ENCODE results near the gene INPP5B. TPM values are rescaled to one million over a fixed set of nuclear protein-coding genes. Genes with fewer than 3 reads are reported as not detected.
A peak's percentile ranks its signal among the peaks of the same experiment; 100 is the strongest.

INPP5B gene
- total and polyA plus RNA-seq, 2 of the 13 experiments (the other 11 are each of a cell fraction or from before 2014, with no cell fraction given) = 9.0 to 9.8 TPM

- TF ChIP-seq, protein P1, sequence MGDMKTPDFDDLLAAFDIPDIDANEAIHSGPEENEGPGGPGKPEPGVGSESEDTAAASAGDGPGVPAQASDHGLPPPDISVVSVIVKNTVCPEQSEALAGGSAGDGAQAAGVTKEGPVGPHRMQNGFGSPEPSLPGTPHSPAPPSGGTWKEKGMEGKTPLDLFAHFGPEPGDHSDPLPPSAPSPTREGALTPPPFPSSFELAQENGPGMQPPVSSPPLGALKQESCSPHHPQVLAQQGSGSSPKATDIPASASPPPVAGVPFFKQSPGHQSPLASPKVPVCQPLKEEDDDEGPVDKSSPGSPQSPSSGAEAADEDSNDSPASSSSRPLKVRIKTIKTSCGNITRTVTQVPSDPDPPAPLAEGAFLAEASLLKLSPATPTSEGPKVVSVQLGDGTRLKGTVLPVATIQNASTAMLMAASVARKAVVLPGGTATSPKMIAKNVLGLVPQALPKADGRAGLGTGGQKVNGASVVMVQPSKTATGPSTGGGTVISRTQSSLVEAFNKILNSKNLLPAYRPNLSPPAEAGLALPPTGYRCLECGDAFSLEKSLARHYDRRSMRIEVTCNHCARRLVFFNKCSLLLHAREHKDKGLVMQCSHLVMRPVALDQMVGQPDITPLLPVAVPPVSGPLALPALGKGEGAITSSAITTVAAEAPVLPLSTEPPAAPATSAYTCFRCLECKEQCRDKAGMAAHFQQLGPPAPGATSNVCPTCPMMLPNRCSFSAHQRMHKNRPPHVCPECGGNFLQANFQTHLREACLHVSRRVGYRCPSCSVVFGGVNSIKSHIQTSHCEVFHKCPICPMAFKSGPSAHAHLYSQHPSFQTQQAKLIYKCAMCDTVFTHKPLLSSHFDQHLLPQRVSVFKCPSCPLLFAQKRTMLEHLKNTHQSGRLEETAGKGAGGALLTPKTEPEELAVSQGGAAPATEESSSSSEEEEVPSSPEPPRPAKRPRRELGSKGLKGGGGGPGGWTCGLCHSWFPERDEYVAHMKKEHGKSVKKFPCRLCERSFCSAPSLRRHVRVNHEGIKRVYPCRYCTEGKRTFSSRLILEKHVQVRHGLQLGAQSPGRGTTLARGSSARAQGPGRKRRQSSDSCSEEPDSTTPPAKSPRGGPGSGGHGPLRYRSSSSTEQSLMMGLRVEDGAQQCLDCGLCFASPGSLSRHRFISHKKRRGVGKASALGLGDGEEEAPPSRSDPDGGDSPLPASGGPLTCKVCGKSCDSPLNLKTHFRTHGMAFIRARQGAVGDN (CRISPR knock-in tag; IDR thresholded peaks at IDR 0.05) = no peak
- TF ChIP-seq ZNF574 (CRISPR knock-in tag; IDR thresholded peaks at IDR 0.05) (no peak), DMAP1 (CRISPR knock-in tag; IDR thresholded peaks at IDR 0.05) (no peak), PRDM10 (CRISPR knock-in tag; IDR thresholded peaks at IDR 0.05; ENCODE audit: low read depth) (peak; percentile 76; the same call in 1 of the 2 replicates), FOXK2 (IDR thresholded peaks at IDR 0.05) (no peak), STAT5B (CRISPR knock-in tag; IDR thresholded peaks at IDR 0.05) (no peak), ZNF274 (CRISPR knock-in tag; IDR thresholded peaks at IDR 0.05) (no peak), ZNF558 (CRISPR knock-in tag; IDR thresholded peaks at IDR 0.05; ENCODE audit: borderline replicate concordance) (no peak), HNF4A (CRISPR knock-in tag; IDR thresholded peaks at IDR 0.05) (no peak), ZNF432 (CRISPR knock-in tag; IDR thresholded peaks at IDR 0.05; ENCODE audit: borderline replicate concordance) (no peak)
Measured at GRCh38 chr1:37862330-37862729, 84.5 kb downstream of the INPP5B start (continued).
